ENCODE data around the gene CTDSPL2. TPM values are rescaled to one million over a fixed set of nuclear protein-coding genes. Genes with fewer than 3 reads are reported as not detected.
A peak's percentile ranks its signal among the peaks of the same experiment; 100 is the strongest.
"Not testable (repeated sequence)": the region's sequence is repeated elsewhere in the genome, so short reads cannot be mapped to it uniquely, and the experiment has no call there.

The CTDSPL2 gene
- total RNA-seq, 1 donor from 2014 or later: 41.6 TPM

- Histone ChIP-seq H3K27me3 (ENCODE audit: control insufficient read depth, insufficient read depth, low read length) (no peaks in the 10 kb centered on the region), H3K36me3 (ENCODE audit: control insufficient read depth, insufficient read depth, low read length) (no peaks in the 10 kb centered on the region), H3K4me3 (ENCODE audit: low read depth, low read length) (no peak overlapping the region)
- TF ChIP-seq, protein P1, sequence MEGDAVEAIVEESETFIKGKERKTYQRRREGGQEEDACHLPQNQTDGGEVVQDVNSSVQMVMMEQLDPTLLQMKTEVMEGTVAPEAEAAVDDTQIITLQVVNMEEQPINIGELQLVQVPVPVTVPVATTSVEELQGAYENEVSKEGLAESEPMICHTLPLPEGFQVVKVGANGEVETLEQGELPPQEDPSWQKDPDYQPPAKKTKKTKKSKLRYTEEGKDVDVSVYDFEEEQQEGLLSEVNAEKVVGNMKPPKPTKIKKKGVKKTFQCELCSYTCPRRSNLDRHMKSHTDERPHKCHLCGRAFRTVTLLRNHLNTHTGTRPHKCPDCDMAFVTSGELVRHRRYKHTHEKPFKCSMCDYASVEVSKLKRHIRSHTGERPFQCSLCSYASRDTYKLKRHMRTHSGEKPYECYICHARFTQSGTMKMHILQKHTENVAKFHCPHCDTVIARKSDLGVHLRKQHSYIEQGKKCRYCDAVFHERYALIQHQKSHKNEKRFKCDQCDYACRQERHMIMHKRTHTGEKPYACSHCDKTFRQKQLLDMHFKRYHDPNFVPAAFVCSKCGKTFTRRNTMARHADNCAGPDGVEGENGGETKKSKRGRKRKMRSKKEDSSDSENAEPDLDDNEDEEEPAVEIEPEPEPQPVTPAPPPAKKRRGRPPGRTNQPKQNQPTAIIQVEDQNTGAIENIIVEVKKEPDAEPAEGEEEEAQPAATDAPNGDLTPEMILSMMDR (IDR thresholded peaks at IDR 0.05; ENCODE audit: insufficient read depth, low read length, poor library complexity, severe bottlenecking): peak; percentile 34
- DNase-seq (ENCODE audit: low read depth): no peak
Observed at GRCh38 chr15:44550256-44550655, 122.8 kb downstream of the CTDSPL2 start.

DNA sequence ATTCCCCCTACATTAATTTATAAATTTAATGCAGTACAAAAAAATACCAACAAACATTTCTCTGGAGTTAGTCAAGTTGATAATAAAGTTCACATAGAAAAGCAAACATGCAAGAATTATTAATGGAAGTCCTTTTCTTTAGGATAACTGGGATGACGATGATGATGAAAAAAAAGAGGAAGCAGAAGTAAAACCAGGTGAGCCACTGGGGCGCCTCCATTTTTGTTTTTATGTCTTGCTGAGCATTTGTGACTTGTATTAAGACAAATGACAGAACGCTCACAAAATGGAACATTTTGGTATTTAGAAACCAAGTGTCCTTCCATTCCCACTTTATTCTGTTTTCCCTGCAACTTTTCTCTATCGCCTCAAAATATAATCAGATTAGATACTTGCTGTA is 123.3 kb downstream of the CTDSPL2 start:
- TF ChIP-seq, protein P1 (IDR thresholded peaks at IDR 0.05; ENCODE audit: insufficient read depth, low read length, poor library complexity, severe bottlenecking): no peak
- Histone ChIP-seq H3K4me3 (ENCODE audit: low read depth, low read length) (no peak overlapping the region), H3K27me3 (ENCODE audit: control insufficient read depth, insufficient read depth, low read length) (no peaks in the 10 kb centered on the region), H3K36me3 (ENCODE audit: control insufficient read depth, insufficient read depth, low read length) (no peaks in the 10 kb centered on the region)
- DNase-seq (ENCODE audit: low read depth): no peak

DNA sequence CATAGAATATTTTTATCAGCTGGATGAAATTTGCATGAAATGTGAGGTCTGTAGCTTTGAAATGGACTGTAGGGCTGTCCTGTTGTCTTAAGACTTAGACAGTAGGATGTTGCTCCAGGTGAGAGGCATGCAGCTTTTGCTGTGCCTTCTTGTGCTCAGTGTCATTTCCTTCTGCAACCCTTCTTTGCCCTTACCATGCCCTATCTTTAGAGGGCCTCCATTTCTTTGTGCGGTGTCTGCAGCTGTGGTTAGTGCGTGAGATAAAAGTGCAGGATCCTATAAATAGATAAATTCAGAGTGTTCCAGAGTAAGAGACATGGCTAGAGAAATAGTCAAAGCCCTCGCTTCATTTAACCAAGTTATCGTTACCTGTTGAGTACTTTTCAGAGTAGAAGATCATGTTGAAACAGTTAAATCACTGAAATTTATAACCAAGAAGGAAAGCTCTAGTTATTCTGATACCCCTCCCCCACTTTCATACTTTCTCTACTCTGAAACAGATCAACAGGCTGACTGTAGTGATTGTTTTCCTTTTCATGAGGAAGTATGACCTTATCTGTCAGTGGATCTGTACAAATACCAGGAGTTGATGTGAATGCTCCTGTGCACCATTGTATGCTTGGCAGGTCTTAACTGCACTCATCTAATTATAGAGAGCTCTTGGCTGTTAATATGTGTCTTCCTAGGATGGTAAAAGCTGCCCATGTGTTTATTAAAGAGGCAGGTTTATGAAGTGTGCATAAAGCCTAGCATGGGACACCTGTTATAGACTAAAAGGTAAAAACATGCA is 127.7 kb downstream of the CTDSPL2 start:
- no peak for DNase-seq (ENCODE audit: low read depth)
- H3K27me3 ChIP-seq (ENCODE audit: control insufficient read depth, insufficient read depth, low read length): no peaks in the 10 kb centered on the region
- TF ChIP-seq, protein P1 (IDR thresholded peaks at IDR 0.05; ENCODE audit: insufficient read depth, low read length, poor library complexity, severe bottlenecking): no peak
- no peak overlapping the region for H3K4me3 ChIP-seq (ENCODE audit: low read depth, low read length)
- H3K36me3 ChIP-seq (ENCODE audit: control insufficient read depth, insufficient read depth, low read length): no peaks in the 10 kb centered on the region

DNA sequence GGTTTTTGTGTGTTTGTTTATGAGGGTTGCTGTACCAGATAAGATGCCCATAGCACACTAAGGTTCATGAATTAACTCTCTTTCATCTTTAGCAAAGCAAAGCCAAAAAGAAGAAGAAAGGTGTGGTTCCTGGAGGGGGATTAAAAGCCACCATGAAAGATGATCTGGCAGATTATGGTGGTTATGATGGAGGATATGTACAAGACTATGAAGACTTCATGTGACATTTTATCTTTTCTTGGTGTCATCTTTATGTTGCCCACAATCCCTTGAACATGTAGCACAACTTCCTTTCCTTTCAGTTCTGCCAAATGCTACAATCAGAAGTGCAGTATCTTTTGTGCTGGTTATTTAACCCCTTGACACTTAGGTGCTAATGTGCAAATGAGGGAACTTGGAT is 133.5 kb downstream of the CTDSPL2 start:
- not testable (repeated sequence) for H3K4me3 ChIP-seq (ENCODE audit: low read depth, low read length); DNase-seq (ENCODE audit: low read depth); H3K27me3 ChIP-seq (ENCODE audit: control insufficient read depth, insufficient read depth, low read length)
- peaks cover 10% of the 10 kb centered on the region for H3K36me3 ChIP-seq (ENCODE audit: control insufficient read depth, insufficient read depth, low read length)

- Histone ChIP-seq H3K27me3 (ENCODE audit: control insufficient read depth, insufficient read depth, low read length) (no peaks in the 10 kb centered on the region), H3K4me3 (ENCODE audit: low read depth, low read length) (no peak overlapping the region), H3K36me3 (ENCODE audit: control insufficient read depth, insufficient read depth, low read length) (peaks cover 13% of the 10 kb centered on the region)
- TF ChIP-seq, protein P1 (IDR thresholded peaks at IDR 0.05; ENCODE audit: insufficient read depth, low read length, poor library complexity, severe bottlenecking): no peak
- no peak for DNase-seq (ENCODE audit: low read depth)
Observed at GRCh38 chr15:44565387-44566154, 138.1 kb downstream of the CTDSPL2 start.

DNA sequence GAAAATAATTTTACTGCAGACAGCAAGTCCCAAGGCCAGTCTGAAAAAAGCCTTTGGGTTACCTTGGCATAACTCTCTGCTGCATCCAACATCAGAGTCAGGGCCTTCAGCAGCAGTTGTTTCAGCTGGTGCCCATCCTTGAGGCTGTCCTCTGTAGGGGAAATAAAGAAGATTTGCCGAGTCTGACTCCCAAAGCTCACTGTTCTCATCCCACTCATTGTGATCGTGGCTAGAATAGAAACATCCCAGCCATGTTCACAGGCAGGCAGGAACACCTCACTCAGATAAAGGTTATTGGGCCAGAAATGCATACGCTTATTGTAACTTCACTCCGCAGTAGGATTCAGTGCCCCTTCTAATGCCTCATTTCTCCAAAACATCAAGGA is 138.7 kb downstream of the CTDSPL2 start:
- TF ChIP-seq, protein P1 (IDR thresholded peaks at IDR 0.05; ENCODE audit: insufficient read depth, low read length, poor library complexity, severe bottlenecking): no peak
- H3K27me3 ChIP-seq (ENCODE audit: control insufficient read depth, insufficient read depth, low read length): no peaks in the 10 kb centered on the region
- no peak for DNase-seq (ENCODE audit: low read depth)
- H3K4me3 ChIP-seq (ENCODE audit: low read depth, low read length): no peak overlapping the region
- peaks cover 12% of the 10 kb centered on the region for H3K36me3 ChIP-seq (ENCODE audit: control insufficient read depth, insufficient read depth, low read length)

All from kidney epithelial cell (primary cell).